NCI-H345 treated with DMSO at 0.1 percent for 48 hours (cell line): ENCODE results near the gene C6orf89.

Source experiments
- DNase-seq: peaks from one replicate; lab custom pipeline; 2025; ENCODE audit not compliant: unreplicated experiment; lab: John Stamatoyannopoulos, UW

C6orf89 gene

DNA sequence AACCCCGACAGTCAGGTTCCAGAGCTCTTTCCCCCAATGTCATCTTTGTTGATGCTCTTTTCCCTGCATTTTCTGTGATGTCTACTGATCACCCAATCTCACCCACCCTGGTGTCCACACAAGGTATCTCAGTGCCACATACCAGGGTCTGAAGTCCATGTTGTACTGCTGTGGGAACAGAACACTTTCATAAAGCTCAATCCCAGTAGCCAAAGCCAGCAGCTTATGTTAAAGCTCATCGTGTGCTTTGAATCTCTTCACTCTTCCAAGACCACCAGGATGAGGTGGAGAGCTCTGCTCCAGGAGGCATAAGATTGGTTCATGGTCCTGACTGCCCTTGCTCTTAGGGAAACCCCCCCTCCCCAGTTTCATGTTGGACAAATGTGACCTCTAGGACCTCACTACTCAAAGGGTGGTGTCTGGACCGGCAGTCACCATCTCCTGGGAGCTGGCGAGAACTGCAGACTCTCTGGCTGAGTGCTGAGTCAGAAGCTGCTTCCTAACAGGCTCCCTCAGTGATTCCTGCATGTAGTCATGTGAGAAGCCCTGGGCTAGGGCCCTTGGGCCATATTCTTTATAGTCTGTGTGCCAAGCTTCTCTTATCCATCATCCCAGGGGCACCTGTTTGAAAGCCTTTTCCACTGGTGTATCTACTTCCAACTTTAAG, 33.1 kb upstream of the C6orf89 start:
- no peak for DNase-seq

DNA sequence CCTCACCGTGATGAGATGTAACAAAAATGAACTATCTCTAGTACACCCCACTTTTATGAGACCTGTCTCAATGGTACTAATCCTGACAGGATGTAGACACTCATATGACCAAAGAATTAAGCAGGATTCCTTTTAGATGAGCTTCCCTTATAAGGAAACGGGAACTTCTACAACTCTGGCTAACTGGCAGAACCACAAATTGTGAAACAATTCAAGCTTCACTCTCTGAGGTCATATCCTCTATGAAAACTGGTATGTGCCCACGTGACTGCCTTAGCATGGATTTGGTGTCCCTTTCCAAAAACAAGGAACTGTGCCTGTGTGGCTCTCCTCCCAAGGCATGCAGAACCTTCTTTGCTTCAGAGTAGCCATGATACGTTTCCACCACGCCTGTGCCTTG, 32.4 kb upstream of the C6orf89 start:
- no peak for DNase-seq

DNA sequence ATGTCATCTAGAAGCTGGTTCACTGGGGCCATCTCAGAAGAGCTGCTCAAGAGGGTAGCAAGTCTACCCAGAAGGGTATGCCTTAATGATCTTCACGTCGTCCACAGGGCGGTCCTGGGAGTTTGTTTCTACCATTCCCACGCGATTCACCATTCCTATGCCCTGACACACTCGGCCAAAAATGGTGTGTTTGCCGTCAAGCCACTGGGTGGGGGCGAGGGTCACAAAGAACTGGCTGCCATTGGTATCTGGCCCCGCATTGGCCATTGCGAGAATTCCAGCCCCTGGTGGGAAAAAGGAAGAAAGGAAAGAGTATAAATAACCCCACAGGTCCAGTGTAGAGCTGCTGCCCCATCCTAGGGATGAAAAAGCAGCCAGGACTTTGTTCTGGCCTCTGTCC, 30.0 kb upstream of the C6orf89 start:
- DNase-seq: no peak

DNA sequence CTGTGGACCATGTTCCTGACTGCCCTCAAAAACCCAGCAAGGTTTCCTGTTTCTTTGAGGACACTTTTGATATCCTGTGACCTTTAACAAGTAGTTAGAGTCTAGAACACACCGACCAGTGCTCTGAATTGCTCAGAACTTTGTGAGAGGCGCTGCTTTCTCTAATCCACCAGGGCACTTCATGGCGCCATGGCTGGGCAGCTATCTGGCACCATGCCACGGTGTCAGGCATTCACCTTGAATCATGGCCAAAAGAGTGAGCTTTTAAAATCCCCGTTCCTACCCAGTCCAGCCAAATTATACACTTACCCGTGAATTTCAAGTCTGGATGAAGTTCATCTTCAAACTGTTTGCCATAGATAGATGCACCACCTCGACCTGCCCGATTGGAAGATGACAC, 29.5 kb upstream of the C6orf89 start:
- DNase-seq: no peak

GRCh38 chr6:36857325-36857724, 28.4 kb upstream of the C6orf89 start:
- no peak for DNase-seq

GRCh38 chr6:36858407-36858981, 27.3 kb upstream of the C6orf89 start:
- no peak for DNase-seq

DNA sequence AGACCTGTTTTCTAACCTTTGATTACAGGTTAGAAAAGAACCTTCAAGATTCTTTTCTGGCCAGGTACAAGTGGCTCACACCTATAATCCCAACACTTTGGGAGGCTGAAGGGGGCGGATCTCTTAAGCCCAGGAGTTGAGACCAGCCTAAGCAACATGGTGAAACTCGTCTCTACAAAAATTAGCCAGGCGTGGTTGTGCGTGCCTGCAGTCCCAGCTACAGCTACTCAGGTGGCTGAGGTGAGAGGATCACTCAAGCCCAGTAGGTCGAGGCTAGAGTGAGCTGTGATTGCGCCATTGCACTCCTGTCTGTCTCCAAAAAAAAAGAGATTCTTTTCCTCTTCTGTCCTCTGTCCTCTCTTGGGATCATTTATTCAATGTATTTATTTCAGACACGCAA, 25.6 kb upstream of the C6orf89 start:
- no peak for DNase-seq

DNA sequence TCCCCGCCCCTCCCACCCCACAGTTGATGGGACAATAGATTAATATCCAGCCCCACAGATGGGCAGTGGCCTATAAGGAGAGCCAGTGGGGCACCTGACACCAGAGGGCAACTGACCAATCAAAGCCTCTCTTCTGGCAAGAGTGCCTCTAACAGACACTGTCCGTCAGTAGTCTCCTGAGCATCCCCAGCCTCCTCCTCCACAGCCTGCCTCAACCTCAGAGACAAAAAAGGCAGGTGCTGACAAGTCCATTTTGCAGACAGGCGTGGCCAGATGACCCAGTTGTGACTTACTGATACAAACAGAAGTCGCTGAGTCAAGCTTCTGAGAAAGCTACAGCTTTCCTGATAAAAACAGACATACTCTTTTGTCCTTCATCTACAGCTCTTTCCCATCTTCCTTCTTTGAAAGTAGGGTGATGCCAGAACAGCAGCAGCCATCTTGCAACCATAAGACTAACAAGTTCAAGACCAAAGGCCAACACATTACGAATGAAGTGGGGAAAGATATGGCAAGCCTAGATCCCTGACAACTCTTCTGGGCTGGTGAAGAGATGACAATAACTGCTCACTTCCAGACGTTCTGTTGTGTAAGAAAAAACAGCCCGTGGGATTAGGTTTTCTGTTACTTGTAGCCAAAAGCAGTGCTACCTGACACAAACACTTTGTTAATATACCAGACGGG, 23.4 kb upstream of the C6orf89 start:
- DNase-seq: no peak

DNA sequence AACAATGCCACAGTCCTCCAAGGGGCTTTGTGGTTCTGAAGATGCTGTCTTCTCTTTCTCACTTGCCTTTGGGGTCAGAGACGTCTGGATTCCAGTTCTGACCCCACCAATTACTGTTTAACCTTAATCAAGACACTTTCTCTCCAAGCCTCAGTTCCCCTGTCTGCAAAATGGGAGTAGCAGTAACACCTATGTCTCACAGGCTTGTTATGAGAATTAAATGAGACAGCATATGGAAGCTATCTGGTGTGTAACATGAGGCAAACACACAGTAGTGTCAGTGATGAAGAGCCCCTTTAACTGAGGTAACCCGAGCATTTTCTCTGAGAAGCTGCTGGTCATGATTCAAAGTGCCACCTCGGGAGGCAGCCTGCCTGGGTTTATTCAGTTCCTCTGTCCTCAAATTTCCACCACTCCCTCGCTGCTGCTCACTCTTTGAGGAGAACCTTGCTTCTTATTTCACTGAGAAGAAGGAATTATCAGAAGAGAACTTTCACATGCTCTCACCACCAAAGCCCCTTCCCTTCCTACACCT, 22.8 kb upstream of the C6orf89 start:
- DNase-seq: no peak

DNA sequence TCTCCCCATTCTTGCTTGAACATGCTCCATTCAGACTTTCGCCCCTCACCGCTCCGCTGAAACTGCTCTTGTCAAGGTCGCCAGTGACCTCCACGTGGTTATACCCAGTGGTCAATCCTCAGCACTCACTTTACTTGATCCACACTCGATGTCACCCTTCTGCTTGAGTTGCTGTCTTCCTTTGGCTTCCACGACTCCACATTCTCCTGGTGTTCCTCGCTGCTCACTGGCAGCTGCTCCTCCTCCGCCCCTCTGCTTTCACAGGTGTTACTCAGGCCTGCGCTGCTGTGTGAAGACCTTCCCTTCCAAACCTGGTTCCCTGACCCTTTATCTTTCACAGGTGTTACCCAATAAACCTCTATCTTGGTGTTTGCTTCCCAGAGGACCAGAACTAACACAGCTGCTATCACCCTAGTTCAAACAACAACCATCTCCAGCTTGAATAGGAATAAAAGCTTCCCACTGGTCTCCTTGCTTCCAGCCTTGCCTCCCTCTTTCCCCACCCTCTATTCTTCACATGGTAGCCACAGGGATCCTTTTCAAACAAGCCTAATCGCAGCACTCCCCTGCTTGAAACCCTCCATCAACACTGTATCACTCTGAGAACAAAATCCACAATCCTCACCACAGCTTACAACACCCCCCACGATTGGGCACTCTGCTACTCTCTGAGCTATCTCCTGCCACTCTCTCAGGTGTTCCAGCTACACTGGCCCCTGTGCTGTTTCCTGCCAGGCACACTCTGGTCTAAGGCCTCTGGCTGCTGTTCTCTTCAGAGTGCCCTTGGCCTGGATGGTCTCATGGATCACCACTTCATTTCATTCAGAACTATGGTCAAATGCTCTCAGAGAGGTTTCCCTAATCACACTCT, 21.8 kb upstream of the C6orf89 start:
- peak; percentile 94 for DNase-seq

- DNase-seq: no peak
Measured at GRCh38 chr6:36865835-36866234, 19.9 kb upstream of the C6orf89 start.

DNA sequence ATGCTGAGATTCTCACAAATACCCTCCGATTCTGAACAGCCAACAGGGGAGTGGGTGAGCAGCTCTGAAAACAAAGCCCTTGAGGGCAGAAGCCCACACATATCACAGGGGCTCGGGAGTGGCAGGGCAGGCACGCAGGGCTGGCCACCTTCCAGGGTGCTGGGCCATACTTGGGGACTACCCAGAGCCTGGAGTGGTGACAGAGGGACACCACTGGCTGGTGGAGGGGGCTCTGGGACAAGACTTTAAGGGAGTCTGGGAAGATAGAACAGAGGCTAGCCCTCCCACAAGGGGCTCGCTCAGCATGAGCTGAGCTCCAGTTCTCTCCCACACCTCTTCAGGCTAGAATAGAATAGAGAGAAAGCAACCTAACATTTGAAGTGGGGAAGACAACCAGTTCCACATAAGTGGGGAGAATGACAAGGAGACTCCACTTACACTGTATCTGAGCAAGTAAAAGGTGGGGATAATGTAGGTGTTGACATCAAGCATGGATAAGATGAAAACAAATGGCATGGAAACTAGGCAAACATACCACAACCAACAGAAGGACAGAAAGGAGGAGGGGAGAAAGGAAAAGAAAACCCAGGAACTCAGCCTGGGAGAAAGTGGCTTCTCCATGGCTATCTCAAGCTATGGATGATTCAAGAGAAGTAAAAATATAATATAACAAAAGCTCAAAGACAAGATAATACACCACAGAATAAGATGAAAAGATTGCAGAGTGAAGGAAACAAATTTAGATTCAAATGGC, 18.1 kb upstream of the C6orf89 start:
- no peak for DNase-seq

DNA sequence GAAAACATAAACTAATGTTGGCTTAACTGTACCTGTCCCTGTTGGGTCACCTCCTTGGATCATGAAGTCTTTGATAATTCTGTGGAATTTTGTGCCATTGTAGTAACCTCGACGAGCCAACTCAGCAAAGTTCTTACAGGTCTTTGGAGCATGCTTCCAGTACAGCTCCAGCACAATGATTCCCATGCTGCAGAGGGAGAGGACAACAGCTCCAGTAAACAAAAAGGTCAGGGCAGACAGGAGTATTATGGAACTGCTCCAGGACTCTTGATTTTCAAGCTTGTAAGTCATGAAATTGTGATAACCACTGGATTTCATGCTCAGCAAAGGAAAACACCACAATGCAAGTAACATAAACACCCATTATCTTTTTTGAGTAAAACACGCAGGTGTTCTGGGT, 14.1 kb upstream of the C6orf89 start:
- DNase-seq: no peak

GRCh38 chr6:36873115-36873514, 12.6 kb upstream of the C6orf89 start:
- no peak for DNase-seq

GRCh38 chr6:36873612-36874442, 11.9 kb upstream of the C6orf89 start:
- DNase-seq: no peak

DNA sequence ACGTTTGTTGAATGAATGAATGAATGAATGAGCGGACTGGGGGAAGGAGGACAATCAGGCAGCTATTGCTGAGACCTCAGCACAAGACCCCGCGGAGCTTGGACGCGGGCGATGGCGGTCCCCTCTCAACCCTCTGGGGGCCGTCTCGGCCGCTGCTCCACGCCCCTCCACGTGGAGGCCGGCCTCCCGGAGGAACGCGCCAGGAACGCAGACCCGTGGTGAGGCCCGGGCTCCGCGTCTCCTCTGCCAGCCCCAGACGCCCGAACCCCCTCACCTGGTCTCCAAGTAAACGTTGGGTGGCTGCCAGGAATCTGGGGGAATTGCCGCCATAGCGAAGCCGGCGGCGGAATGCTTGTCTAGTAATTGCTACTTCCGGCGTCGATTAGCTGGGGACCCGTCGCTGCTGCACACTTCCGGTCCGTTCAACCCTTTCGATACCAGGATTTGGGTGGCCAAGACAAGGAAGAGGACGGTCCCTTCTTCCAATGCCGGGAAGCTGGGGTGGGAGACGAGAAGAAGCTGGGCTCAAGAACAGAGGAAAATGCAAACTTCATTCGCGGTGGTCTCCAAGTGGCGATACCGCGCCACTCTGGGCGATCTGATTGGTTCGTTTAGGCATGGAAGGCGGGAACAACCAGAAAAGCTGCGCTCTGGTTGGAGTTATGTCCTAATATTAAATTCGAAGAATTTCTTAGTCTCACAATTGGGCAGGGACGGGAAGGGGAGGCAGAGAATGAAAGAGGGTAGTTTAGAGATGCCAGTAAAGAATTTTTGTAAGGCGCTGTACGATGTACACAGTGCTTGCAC, 11.1 kb upstream of the C6orf89 start, which contains the start of gene PPIL1:
PPIL1 (minus strand) TSS at position 361 of the 807 bp plus-strand sequence; CDS start at position 330, 31 bp downstream.
- peak; percentile 98 for DNase-seq

DNA sequence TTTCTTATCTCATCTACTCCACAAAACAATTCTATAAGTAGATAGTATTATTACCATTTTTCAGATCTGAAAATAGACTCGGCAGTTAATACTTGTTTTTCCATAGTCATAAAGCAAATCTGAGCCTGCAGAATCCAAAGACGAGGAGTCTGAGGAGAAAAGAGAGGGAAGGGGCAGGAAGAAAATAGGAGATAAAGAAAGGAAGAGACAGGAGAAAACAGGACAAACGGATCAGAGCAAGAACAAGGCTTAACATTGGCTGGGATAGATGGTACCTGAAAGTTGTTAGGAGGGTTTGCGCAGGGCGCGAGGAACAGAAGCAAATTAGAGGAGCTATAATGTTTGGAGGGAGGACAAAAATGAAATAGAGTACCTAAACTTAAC, 10.5 kb upstream of the C6orf89 start:
- DNase-seq: no peak

DNA sequence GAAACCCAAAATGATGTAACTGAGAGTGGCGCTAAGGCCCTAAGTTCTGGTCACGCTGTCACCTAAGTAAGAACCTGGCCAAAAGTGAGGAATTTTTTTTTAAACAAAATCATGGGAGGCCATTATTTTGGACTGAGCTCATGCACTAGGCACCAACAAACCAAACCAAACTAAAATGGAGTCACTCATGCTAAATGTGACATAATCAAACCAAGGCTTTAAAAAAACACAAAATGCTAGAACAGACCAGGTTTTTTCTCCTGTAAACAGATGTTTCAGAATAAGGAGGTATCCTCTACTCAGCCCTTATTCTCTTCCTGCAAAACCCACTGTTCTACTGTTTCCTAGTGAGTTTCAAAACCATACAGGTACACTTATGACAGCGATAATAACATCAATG, 1.1 kb upstream of the C6orf89 start:
- no peak for DNase-seq
